ENCODE results near the gene PKHD1.

GRCh38 chr6:51675020-51675921 lies 412.1 kb downstream of the PKHD1 start:
- no peak for TF ChIP-seq CTCF (conservative IDR thresholded peaks at IDR 0.05; ENCODE audit: low read depth, low read length)
- TF ChIP-seq EZH2 (IDR thresholded peaks at IDR 0.05; ENCODE audit: borderline replicate concordance, low read depth, low read length, poor library complexity, severe bottlenecking), result no peak
